ENCODE measurements around the gene FEZ2. TPM values are rescaled to one million over a fixed set of nuclear protein-coding genes. Genes with fewer than 3 reads are reported as not detected.

FEZ2 gene
- total RNA-seq, 3 donors from 2014 or later (not counting 1 experiment from before 2014, with no cell fraction given): 25.9 to 41.7 (median 36.0) TPM

GRCh38 chr2:36507408-36507812 is 90.6 kb downstream of the FEZ2 start:
- Mint-ChIP-seq H3K27me3 (ENCODE audit: low read depth in 2 of 2) (no peaks in the 10 kb centered on the region), H3K4me1 (no peaks in the 10 kb centered on the region), H3K27ac (no peak overlapping the region), H3K9me3 (no peaks in the 10 kb centered on the region), H3K4me3 (no peak overlapping the region), H3K36me3 (no peaks in the 10 kb centered on the region)
- intact Hi-C loops (cut with micrococcal nuclease): loop anchor here (10.0 kb wide), 1 partner anchor 153 kb away; the partner anchor contains the start of gene CRIM1
- Histone ChIP-seq H3K27ac (ENCODE audit: low read length) (no peak overlapping the region), H3K27me3 (ENCODE audit: control insufficient read depth, insufficient read depth, low read length) (no peaks in the 10 kb centered on the region), H3K4me3 (ENCODE audit: low read length) (no peak overlapping the region), H3K9me3 (ENCODE audit: control insufficient read depth, insufficient read depth, low read length) (no peaks in the 10 kb centered on the region), H3K4me1 (ENCODE audit: control insufficient read depth, insufficient read depth, low read length) (no peaks in the 10 kb centered on the region), H3K36me3 (ENCODE audit: control insufficient read depth, insufficient read depth, low read length) (peaks cover 5% of the 10 kb centered on the region)
- TF ChIP-seq CTCF (IDR thresholded peaks at IDR 0.05): peak; percentile 48
- DNase-seq (peak in 1 of 2 donors; percentile 49), ATAC-seq (peak; percentile 57 to 80 (median 65))

Other genes starting within 250 kb of the FEZ2 start
- 10 to 100 TPM; 19.3 to 34.1 (median 32.9) TPM for gene CRIM1, start 242.4 kb downstream of the FEZ2 start, total RNA-seq
- gene VIT, start 98.5 kb upstream of the FEZ2 start, total RNA-seq: 1 to 10 TPM; 1.4 to 1.9 (median 1.7) TPM

Measured in natural killer cell (primary cell).